Measurements from ENCODE around the gene ITGA1.

ITGA1 gene

DNA sequence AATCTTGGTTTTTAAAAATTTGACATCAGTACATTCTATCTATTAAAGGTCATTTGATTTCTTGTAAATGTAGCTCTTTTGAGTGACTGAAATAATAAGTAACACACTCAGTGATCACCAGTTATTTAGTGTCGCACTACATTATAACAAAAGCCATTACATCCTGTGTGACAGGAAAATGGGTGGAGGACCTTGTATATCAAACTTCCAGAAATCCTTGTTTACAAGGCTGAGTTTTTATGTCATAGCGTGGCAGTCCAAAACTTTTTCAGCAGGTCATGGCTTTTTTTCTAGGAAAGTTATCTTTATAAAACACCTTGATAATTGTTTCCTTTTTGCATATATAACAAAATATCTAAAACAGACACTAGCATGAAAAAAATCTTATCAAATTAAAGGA is 14.4 kb upstream of the ITGA1 start:
- no peak for DNase-seq

DNA sequence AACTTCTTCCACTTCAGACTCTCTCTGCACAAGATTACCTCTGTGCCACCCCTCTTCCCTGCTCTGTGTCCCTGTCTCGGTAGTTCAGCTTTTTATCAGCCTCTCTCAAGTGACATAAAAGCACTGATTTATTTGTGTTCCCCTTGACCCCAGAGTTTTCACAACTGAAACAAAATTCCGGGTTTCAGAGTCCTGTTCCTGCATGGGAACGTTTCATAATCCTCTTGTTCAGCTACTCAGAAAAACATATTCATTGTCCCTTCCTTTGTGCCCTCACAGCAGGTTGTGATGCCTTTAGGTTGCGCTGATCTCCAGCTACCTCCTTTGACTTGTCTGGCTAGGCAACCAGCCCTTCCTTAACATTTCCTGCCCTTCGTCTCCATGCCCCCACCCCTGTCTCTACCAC is 13.7 kb upstream of the ITGA1 start:
- no peak for DNase-seq

DNA sequence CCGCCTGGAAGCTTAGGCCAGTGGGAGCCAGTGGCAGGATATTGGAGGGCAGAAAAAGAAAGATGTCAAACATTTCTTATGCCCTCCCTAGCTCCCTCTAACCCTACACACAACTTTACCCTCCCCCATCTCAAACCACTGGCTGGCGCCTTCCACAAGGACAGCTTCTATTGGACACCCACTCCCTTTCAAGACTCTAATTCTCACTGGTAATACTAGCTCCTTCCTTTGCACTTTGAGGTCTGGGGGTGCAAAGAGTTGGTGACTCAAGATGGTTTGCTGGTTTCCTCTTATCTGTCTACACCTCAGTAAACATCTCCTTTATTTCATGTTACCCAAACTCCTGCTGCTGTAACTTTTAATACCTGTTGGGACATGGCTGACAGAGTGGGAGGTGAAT is 11.6 kb upstream of the ITGA1 start:
- no peak for DNase-seq

DNA sequence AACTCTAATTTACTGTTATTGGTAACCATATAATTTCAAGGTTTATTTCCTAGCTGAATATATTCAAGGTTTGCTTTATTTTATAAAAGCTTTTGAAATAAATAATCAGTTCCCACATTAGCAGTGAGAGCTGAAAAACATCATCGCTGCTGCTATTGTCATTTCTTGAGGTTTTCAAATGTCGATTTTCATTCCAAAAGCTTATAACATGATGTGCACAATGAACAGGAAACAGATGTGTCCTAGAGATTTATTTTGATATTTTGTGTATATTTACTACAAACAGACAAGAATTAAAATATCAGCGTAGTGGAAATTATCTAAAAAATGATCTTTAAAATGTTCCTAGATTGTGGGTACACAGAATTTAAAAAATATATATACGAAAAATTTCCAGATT is 10.5 kb upstream of the ITGA1 start:
- no peak for DNase-seq

DNA sequence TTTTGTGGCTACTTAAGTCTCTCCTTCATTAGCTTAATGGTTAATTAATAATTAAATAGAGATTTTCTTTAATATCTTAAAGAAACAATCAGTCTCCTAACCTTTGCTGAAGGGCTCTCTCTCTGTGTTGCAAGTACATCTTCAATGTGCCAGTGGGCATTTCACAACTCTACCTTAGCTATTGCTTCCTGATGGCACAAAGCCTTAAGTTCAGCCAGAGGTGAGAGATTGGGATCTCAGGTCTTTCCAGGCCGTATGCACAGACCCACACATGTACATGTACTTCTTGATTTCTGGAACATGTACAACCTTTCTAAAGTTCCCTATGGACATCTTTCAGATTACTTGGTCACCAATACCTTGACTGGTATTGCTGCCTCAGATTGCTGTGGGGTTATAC is 8.9 kb upstream of the ITGA1 start:
- DNase-seq, result no peak

DNA sequence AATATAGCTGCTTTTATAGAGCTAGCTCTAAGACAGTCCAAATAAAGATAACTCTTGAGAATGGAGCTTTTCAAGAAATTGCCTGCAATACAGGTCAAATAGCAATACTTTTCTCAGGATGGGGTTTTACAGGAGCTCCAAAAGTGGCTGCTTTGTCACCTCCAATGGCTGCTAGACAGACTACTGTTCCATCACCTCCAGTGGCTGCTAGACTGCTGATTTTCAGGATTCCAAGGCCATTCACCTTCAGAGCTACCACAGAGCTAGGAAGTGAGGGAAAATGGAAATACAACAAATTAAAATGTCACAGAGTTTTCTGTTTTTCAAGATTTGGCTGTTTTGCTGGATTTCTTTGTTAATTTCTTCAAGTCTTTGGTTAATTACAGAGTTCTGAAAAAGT is 8.5 kb upstream of the ITGA1 start:
- no peak for DNase-seq

DNA sequence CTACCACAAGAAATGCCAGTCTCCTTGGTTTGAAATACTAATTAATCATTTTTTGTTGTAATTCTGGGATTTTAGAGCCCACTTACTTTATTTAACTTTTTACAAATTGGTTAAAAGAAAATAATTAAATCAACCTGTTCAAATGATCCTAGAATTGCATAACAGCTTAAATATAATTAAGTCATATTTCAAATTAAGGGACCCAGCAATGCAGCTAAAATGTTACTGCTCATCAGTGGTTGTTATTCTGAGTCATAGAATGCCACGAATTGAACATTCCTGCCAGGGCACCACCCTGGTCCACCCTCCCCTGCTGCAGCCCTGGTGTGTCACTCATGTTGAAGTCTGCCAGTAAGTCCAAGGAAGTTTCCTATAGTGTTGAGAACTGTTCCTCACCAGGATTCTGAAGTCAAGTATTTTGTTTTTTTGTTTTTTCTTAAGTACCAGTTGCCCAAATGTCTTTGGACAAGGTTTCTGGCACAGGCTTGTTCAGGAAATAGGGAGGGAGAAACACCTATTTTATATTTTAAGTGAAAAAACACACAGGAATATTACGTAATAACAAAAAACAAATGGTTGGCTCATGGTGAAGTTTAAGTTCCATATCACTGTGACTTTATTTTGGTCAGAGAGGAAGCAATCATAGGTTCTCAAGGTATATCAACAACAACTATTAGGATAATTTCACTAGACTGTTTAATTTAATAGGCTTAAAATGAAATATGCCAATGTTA is 4.3 kb upstream of the ITGA1 start:
- no peak for DNase-seq

DNA sequence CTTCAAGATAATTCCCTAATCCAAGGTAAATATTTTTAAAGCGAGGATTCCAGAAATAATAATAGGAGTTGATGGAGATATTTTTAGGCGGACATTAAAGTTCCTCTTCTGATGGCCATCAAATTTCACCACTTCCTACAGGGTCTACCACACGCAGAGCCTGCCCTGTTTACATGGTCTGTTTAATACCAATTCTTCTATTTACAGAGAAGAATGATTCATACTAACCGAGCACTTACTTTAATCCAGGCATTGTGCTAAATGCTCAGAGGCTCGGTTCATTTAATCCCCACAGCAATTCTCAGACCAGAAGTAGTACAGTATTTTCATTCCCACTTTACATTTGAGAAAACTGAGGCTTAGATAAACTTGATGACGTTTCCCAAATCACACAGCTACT is 3.0 kb upstream of the ITGA1 start:
- no peak for DNase-seq

DNA sequence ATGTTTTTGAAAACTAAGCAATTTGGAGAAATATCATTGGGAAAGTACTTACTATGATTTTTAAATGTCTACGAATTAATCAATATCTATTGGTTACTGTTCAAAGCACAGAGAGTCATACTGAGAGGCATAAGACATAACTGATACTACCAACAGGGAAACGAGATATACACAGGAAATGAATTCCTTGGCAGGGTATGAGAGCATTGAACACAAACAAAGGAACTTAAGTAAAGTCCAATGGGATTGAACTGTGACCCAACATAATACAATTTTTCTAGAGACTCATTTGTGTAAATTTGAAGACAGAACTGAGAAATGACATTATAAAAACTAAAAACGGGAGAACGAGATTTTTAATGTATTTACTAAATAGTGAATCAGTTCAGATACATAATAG is 1.3 kb upstream of the ITGA1 start:
- no peak for DNase-seq

DNA sequence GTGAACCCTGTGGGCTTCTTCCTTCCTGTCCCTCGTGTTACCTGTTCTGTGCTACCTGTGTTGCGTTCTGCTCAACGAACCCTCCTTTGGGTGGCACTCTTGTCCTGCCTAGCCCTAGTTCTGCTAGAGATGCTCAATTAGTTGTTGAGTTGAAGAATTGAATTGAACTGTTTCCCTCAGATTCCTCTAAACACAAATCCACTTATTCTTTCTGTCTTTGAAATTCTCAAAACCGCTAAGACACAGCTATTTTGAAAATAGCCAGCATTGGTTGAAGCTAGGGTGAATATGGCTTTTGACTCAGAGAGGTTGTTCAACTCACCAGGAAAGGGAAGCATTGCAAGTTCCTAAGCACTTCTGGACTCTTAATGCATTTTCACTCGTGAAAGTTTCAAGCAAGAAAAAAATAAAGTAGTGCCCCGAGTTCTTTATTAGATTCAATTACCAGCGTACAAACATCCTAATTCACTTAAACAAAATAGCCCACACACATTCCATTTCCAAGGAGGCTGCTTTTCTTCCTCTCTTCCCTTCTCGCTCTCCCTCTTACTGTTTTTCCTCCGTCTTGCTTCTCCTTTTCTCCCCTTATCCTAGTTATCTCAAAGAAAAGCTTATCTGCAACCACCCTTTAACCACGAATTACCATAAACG is 642 bp upstream of the ITGA1 start:
- DNase-seq, result no peak

DNA sequence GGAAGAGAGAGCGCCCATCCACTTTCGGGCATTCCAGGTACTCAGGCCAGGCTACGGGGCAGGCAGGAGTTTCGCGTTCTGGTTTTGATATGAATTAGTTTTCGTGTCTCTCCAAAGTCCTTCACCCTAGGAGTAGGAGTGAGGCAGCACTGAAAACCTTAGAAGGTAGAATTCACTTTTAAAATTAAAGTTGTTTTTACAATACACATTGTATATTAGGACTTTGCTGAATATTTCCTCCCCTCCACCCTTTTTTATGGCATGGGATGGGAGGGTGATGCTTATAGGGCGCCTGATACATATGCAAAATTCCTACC is 747 bp downstream of the ITGA1 start:
- DNase-seq, result no peak

DNA sequence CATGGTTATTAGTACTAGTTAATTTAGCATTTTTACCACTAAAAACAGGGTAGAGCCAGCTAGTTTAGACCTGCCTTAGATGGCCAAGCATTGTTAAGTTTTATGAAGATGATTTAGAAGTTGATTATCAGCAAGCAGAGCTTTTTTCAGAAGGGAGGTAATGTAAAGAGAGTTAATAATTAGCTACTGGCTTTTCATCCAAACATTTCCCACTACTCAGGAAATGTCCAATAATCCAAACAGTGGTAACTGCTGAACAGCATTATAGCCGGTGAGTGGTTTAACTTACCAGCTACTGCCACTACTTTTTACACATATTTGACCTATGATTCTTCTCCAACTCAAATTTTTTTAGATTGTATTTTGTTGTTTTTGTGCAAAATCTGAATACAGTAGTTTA is 1.7 kb downstream of the ITGA1 start:
- DNase-seq, result no peak

DNA sequence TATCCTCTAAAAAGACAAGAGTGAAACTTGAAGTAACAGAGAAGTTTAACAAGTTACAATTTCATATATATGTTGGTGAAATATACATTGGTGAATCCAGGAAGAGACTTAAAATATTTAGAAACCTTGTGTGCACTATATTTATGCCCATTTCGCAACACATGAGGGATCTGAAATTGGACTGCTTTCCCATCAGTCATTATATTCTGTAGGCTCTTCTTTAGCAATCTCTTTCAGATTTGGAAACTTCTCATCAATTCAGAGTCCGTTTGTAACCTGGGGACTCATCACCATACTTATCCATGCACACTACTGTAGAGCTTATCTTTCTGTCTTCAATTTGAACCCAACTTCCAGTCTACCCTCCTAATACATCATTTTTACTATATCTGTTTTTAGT is 2.1 kb downstream of the ITGA1 start:
- no peak for DNase-seq

DNA sequence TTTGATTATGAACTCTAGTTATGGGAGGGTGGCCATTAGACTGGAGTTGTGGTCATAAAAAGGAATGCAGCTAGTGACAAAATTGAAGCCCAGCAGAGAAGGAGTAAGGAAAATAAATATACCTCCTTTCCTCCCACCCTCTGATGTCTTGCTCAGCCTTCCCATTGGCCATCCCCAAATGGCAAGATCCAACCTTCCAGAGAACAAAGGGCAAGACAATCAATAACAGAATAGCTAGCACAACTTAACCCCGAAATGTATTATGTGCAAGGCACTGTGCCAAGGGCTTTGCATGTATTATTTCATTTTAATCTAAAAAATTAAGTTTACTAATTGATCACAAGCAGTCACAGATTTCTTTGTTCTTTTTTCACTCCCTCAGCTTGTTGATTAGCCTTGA is 3.6 kb downstream of the ITGA1 start:
- DNase-seq, result no peak

DNA sequence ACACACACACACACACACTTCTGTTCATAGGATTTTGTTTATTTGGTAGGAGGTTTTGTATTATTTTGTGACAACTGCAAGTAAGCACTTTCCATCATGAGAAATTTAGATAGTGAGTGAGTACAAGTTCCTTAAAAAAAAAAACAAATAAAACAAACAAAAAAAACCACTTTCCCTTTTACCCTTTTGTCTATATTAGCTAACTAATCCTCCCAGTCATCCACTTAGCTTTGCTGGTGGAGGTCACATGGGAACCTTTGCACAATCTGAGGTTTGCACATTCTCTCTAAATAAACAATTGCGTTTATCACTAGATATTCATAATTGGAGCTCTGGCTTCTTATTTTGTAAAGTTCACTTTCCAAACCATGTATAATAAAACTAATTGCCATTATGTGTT is 6.8 kb downstream of the ITGA1 start:
- no peak for DNase-seq

DNA sequence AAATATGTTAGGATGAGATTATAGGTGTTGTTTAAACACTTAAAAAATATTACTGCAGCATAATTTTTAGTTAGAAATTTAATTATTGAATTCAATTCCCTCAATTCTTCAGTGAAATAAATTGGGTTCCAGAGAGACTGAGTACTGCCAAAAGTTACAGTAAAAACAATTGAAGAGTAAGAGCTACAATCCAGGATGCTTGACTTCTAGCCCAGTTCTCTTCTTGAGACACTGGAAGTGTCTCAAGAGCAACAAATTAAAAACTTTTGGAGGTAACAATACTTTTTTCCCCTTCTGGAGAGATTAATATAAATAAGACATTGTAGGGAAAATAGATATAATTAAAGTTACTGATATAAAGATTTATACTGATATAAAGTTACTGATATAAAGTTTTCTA is 8.3 kb downstream of the ITGA1 start:
- DNase-seq, result no peak

DNA sequence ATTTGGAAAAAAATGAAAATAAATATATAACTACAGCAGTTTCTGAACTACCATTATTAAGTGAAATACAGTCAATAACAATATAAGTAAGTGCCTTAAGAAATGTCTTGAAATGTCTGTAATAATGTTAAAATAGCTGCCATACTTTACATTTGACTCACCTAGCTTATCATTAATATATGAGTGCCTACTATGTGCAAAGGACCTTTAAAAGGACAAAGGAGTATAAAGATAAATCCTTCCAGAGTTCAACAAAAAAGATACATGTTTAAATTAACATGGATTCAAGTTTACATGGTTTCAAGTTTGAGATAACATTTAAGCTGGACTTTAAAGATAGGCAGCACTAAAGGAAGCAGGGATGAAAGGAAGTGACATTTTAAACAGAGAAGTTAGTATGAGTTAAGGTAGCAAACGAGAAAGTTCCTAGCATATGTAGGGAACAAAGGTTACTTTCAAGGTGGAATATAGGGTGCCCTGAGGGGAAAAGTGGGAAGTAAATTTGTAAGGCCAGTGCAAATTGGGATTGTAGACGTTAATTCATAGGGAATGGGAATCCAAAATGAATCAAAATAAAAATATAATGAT is 8.9 kb downstream of the ITGA1 start:
- DNase-seq, result no peak

DNA sequence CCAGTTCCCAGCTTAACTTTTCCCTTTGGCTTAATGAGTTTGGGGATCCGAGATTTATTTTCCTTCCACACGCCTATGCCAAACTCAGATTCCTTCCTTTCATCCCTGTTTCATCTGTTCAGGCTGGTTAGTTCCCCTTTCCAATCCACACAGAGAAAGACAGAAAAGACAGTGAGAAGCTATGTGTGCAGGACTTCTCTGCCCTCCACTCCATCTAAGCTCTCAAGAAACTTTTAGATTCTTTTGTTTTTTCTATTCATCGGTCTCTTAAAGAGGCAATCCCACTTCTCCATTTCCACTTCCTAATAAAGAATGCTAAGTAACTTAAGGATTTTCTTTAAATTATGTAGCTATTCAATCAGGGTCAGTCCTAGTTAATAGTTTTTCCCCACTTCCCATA is 11.2 kb downstream of the ITGA1 start:
- no peak for DNase-seq

DNA sequence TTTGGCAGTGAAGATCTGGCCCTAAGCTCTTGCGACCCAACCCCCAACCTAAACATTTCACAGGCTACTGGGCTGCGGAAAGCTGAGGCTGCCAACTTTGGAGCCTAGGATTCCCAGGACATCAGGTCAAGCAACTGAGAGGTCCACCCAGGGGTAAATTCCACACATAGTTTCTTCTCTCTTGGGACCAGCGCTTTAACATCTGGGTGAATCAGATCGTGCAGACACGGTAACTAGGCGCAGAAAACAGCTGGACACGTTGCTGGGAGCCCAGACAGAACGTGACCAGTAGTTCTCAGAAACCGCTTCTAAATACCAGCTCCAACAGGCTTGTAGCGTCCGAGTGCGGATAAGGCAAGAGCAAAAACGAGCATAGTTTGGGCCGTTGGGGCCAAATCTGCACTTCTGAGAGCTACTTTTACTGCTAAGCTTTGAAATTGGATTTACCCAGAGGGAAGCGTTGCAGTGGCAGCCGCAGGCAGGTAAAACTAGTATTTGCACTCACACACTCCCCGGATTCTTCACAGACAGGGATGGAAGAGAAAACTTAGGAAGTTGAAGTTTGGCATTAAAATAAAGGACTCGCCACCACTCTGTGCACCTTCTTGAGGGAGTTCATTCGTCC is 11.8 kb downstream of the ITGA1 start:
- DNase-seq, result no peak

DNA sequence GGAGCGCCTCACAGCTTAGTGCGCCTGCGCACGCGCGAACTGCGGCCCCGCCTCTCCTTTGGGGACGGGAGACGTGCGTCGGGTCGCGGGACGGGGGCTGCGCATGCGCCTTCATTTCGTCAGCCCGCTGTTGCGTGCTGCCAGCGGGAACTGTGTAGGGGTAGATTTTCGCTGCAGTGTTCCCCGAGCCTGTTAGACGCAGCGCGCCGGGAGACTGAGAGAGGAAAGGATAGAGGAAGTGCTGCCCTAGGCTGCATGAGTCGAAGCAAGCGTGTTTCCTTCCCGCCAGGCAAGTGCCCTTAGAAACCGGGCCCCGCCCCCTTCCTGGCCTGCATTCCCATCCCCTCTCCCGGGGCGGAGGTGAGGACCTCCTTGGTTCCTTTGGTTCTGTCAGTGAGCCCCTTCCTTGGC is 12.3 kb downstream of the ITGA1 start:
- DNase-seq, result peak; percentile 65

DNA sequence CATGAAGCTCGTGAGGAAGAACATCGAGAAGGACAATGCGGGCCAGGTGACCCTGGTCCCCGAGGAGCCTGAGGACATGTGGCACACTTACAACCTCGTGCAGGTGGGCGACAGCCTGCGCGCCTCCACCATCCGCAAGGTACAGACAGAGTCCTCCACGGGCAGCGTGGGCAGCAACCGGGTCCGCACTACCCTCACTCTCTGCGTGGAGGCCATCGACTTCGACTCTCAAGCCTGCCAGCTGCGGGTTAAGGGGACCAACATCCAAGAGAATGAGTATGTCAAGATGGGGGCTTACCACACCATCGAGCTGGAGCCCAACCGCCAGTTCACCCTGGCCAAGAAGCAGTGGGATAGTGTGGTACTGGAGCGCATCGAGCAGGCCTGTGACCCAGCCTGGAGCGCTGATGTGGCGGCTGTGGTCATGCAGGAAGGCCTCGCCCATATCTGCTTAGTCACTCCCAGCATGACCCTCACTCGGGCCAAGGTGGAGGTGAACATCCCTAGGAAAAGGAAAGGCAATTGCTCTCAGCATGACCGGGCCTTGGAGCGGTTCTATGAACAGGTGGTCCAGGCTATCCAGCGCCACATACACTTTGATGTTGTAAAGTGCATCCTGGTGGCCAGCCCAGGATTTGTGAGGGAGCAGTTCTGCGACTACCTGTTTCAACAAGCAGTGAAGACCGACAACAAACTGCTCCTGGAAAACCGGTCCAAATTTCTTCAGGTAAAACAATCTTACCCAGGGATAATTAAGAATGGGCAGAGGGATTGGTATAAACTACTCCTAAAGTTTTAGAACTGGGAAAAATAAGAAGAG is 12.9 kb downstream of the ITGA1 start:
- peak; percentile 10 for DNase-seq

DNA sequence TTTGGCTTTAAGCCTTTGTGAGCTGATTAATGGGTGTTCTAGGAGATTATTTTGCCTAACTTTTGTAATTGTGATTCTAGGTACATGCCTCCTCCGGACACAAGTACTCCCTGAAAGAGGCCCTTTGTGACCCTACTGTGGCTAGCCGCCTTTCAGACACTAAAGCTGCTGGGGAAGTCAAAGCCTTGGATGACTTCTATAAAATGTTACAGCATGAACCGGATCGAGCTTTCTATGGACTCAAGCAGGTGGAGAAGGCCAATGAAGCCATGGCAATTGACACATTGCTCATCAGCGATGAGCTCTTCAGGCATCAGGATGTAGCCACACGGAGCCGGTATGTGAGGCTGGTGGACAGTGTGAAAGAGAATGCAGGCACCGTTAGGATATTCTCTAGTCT is 13.6 kb downstream of the ITGA1 start:
- no peak for DNase-seq

DNA sequence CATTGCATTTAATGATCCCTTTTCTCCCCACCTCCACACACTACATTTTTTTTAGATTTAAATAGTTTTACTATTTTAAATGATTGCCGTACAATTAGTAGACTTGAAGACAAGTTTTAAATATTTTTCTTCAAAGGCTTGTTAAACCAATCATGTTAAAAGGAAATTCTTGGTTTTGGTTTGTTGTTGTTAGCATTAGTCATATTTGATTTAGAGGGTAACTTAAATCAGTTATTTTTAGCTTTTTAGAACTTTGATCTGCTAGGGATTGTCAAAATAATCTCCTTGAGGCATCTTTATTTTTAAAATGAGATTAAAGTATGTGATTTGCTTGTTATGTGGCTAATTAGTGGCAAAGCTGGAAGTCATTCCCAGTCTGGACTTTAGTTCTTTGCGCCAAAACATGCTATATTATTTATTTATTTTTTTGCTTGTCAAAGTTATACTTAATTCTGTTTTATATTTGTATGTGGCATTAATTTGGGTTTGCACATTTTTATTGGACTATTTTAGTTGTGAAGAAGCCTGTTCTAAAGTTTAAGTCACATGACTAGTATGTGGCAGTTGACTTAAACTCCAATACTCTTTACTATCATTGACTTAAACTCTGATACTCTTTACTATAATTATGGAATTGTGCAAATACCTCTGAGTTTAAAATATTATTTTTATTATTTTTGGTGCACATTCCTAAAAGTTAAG is 14.7 kb downstream of the ITGA1 start:
- no peak for DNase-seq

Measured in NCI-H526 treated with DMSO at 0.1 percent for 48 hours (cell line).